GM10847 (cell line): ENCODE measurements around the gene EFCAB5.

ENCODE experiments used
- POLR2A ChIP-seq: IDR thresholded peaks from 2 replicates; pipeline ENCODE4 v1.6.1; 2011; ENCODE audit not compliant: insufficient read length; ENCODE audit errors: extremely low read depth

EFCAB5 gene

GRCh38 chr17:29977836-29978235 lies 36.4 kb downstream of the EFCAB5 start:
- no peak for TF ChIP-seq POLR2A

- TF ChIP-seq POLR2A: no peak
Observed at GRCh38 chr17:29980261-29980660, 38.8 kb downstream of the EFCAB5 start.

- no peak for TF ChIP-seq POLR2A
Observed at GRCh38 chr17:29982991-29983653, 41.7 kb downstream of the EFCAB5 start.

GRCh38 chr17:29996458-29996857 lies 55.0 kb downstream of the EFCAB5 start:
- no peak for TF ChIP-seq POLR2A

- TF ChIP-seq POLR2A: no peak
Observed at GRCh38 chr17:30000001-30000754, 58.7 kb downstream of the EFCAB5 start.

- no peak for TF ChIP-seq POLR2A
Observed at GRCh38 chr17:30000755-30001257, 59.4 kb downstream of the EFCAB5 start.

- TF ChIP-seq POLR2A: no peak
Observed at GRCh38 chr17:30002088-30002487, 60.7 kb downstream of the EFCAB5 start.

- TF ChIP-seq POLR2A: no peak
Observed at GRCh38 chr17:30005709-30006320, 64.4 kb downstream of the EFCAB5 start.

GRCh38 chr17:30021708-30022317 lies 80.4 kb downstream of the EFCAB5 start:
- no peak for TF ChIP-seq POLR2A

GRCh38 chr17:30027676-30028075 lies 86.2 kb downstream of the EFCAB5 start:
- TF ChIP-seq POLR2A: no peak

- no peak for TF ChIP-seq POLR2A
Observed at GRCh38 chr17:30031214-30031869, 89.9 kb downstream of the EFCAB5 start.

- TF ChIP-seq POLR2A: no peak
Observed at GRCh38 chr17:30035369-30035768, 93.9 kb downstream of the EFCAB5 start.

- no peak for TF ChIP-seq POLR2A
Observed at GRCh38 chr17:30041551-30041950, 100.1 kb downstream of the EFCAB5 start.

- no peak for TF ChIP-seq POLR2A
Observed at GRCh38 chr17:30062372-30062771, 120.9 kb downstream of the EFCAB5 start.

GRCh38 chr17:30064738-30065137 lies 123.3 kb downstream of the EFCAB5 start:
- TF ChIP-seq POLR2A: no peak
